GM21447 (cell line): ENCODE data around the gene NAALADL2.

Experiments used
- ATAC-seq: cut with Tn5 transposase; IDR thresholded peaks from one replicate; pipeline ENCODE4 v1.9.1; 2021; ENCODE audit not compliant: unreplicated experiment

Gene NAALADL2

GRCh38 chr3:175193815-175194518 is 334.8 kb downstream of the NAALADL2 start:
- no peak for ATAC-seq

DNA sequence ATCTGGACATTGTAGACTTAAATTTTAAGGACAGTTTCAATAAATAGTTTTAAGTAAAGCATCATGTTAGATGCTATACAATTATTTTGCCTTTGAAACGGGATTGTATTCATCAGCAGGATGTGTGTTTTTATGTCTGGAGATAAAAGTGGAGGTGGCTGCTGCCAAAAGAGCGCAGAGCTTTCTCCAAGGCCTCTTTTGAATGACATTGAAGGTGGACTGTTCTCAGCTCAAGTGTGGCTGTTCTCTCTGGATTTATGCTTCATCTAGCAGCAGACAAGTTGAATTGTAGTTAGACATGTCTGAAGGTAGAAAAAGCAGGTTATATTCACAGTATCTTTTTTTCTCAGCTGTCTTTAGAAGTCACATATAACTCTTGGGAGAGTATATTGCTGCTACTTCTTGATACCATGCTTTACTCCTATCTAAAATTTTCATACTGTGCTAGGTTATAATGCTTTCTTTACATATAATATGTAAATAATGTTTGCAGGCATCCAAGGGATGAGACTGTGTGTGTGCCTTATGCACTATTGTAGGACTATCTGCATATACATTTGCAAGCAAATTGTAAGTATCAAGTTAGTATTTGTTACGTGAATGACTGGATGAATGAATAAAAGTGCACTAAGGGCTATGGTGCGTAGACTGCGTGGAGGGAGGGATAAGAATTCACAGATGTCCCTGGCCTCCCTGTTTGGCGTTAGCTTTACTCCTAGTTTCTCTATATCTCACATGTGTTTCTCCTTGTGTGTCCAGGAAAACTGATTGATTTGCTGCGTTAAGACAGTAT is 340.1 kb downstream of the NAALADL2 start:
- ATAC-seq, result no peak

- no peak for ATAC-seq
Observed at GRCh38 chr3:175199961-175200360, 340.8 kb downstream of the NAALADL2 start.

DNA sequence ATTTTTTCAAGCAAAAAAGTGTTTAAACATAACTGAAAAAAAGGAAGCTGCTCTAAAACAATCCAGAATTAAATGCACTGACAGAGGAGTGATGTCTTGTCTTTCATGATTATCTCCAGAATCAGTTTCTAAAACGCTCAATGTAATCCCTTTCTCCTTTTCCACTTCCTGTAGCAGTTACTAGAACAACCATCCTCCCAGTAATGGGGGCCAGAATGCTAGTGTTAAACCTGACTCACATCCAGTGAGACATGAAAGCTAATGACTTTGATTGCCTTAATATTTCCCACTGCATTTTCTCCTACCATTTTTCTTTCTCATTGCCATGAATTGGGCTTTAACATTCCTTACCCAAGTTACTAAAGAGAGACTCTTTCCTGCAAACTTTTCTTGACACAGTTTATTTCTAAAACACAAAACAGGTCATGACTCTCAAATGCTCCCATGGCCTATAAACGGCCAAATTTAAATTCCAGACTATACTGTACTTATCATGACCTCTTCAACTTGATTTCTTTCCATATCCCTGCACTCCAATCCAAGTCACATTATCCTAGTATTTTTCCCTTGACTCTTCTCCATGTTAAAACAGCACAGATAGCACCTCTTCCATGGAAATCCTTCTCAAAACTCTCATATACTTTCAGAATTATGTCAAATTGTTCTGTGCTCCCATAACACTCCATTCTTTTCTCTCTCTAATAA is 341.4 kb downstream of the NAALADL2 start:
- ATAC-seq, result no peak

- no peak for ATAC-seq
Observed at GRCh38 chr3:175207361-175207760, 348.2 kb downstream of the NAALADL2 start.

- no peak for ATAC-seq
Observed at GRCh38 chr3:175208326-175208725, 349.2 kb downstream of the NAALADL2 start.

GRCh38 chr3:175211466-175211865 is 352.3 kb downstream of the NAALADL2 start:
- ATAC-seq, result no peak

DNA sequence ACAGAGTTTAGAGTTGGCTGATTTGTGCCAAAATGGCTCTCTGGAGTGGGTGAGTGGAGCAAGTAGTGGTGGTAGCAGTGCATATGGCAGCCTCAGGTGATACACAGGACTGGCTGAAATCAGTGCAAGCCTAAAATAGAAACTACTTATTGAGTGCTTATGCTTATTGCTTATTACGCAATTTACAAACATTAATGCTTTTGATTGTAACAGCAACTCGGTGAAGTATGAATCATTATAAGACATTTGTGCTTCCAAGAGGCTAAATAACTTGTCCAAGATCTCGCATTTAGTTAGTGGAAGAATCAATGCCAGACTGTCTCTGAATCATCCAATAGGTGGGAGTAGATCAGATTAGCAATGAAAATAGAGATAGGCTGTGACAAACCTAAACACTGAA is 353.8 kb downstream of the NAALADL2 start:
- ATAC-seq, result no peak

DNA sequence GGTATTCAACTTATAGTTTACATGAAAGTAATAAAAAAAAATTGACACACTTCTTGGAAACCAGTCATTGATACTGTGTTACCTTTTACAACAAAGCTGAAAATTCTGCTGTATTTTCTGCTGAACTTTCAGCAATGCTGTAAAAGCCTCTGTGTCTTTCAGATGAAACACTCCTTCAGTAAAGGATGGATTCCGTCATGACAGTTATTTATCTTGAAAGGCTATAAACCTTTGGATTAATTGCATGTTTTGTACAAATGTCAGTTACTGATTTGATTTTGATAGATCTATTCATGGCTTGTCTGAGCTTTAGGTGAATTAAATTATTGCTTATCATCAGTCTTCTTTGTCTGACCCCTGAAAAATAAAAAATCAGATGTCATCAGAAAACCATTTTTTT is 355.1 kb downstream of the NAALADL2 start:
- ATAC-seq, result no peak

GRCh38 chr3:175215833-175216232 is 356.7 kb downstream of the NAALADL2 start:
- no peak for ATAC-seq

GRCh38 chr3:175222356-175222755 is 363.2 kb downstream of the NAALADL2 start:
- ATAC-seq, result no peak

- ATAC-seq, result no peak
Observed at GRCh38 chr3:175224051-175224450, 364.9 kb downstream of the NAALADL2 start.

- no peak for ATAC-seq
Observed at GRCh38 chr3:175226444-175226843, 367.3 kb downstream of the NAALADL2 start.

- ATAC-seq, result no peak
Observed at GRCh38 chr3:175227126-175227525, 368.0 kb downstream of the NAALADL2 start.

DNA sequence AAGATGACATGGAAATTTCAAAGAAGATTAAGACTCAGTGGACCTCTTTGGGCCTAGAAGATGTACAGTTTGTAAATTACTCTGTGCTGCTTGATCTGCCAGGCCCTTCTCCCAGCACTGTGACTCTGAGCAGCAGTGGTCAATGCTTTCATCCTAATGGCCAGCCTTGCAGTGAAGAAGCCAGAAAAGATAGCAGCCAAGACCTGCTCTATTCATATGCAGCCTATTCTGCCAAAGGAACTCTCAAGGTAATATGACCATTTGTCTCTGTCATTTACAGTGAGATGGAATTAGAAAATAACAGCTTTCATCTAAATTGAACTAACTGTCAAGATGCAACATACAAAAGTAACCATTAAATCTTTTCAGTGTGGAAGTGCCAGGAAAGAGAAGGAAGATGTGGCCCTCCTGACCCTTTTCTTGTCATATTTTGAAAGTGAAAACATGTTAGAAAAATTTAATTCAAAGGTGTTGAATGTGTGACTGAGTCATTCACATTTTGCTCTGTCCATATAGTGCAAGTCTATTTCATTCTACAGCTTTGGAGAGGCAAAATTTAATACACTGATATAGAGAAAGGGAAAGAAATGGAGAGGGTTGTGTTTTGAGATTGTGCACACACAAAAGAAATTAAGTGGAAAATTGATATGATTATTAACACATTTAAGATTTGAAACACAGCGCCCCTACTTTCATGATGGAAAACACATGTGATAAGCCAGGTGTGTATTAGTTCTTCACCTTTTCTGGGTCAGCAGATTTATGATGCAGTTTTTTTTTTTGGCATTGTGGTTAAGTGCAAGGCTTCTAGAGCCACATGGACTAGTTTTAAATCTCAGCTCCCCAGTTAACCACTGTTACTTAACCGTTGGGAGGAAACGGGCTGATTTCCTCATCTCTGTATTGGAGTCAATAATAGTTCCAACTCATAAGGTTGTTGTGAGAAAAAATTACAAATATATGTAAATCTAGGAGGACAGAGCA is 375.1 kb downstream of the NAALADL2 start:
- ATAC-seq, result no peak

DNA sequence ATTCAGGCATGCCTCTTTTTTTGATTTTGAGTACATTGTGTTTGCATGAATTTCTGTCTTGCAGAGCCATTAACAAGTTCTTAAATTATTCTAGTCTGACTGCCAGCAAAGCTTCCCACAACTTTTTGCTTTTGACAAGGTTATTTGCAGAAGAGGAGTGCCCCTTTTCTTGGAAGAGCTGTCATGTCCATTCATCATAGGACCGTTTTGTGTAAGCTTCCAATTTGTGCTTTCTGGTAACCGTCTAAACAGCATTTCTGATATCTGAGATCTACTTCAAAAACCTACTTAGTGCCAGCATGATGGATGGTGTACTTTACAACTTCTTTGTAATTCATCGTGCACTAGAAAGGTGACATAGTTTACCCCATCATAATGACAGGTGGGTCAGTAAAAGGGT is 379.7 kb downstream of the NAALADL2 start:
- no peak for ATAC-seq

- no peak for ATAC-seq
Observed at GRCh38 chr3:175240921-175241320, 381.8 kb downstream of the NAALADL2 start.

GRCh38 chr3:175242243-175242642 is 383.1 kb downstream of the NAALADL2 start:
- ATAC-seq, result no peak

DNA sequence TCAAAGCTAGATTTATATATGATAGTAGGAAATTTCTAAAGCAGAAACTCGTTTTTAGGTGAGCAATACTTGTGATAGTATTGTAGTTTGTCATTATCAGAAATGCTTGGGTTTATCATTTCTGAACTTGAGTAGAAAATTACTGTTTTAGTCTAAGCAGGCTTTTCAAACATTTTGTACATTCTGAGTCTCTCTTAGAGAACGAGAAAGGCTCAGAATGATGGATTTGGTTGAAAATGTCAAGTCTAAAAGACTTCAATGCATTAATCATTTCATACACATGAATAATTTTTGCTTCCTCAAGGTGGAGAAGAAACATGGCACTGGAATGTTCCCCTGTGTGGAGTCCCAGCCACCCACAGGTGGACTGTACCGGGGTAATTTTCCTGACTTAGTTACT is 387.1 kb downstream of the NAALADL2 start:
- no peak for ATAC-seq

DNA sequence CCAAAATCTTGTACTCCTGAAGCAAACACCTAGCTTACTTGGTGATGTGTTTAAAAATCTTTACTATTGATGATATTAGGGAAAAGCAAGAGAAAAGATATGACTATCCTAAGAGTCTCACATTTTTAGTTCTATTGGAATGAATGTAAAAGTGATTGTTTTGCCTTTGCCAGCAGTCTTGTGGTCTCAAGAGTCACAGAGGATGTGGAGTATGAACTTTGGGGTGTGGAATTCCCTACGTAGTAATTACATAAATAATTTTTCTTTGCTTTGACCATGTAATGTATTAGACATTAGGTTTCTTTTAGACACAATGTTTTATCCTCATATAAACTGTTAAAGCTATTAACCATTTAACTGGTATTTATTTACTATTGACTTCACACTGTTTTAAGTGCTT is 387.6 kb downstream of the NAALADL2 start:
- no peak for ATAC-seq

DNA sequence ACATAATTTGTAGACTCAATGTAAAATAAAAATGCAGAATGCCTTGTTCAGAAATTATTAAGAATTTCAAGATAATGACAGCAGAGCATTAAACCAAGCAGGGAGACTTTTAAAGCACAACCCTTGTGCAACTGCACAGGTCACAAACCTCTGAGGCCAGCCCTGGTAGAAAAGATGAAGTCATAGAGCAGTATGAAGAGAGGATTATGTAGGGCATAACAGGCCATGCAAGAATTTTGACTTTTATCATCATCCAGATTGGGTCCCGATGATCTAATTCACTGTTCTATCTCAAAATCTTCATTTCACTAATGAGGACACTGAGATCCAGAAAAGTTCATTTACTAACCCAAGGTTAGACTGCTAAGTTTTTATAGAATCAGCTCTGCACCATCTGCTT is 388.5 kb downstream of the NAALADL2 start:
- no peak for ATAC-seq
